Measurements from ENCODE around the gene NEGR1. TPM values are rescaled to one million over a fixed set of nuclear protein-coding genes. Genes with fewer than 3 reads are reported as not detected.

NEGR1 gene
- polyA plus RNA-seq, 1 donor from 2014 or later: 47.4 TPM

DNA sequence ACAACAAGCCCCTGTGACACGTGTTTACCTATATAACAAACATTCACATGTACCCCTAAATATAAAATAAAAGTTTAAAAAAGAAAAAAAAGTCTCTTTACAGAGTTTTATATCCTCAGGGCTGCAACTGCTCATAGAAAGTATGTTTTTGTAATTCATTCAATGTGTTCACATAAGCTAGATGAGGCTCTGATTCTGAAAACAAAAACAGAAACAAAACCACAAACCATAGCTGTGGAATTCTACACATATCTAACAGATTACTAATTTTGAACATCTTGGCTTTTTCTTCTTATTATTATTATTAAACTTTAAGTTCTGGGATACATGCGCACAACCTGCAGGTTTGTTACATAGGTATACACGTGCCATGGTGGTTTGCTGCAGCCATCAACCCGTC lies 621.9 kb downstream of the NEGR1 start:
- Histone ChIP-seq H2AFZ (ENCODE audit: low read depth, low read length) (no peak overlapping the region), H3K27ac (ENCODE audit: low read length) (no peak overlapping the region), H3K36me3 (ENCODE audit: insufficient read depth, low read length) (no peaks in the 10 kb centered on the region), H3K4me2 (ENCODE audit: low read length) (no peak overlapping the region), H3K27me3 (ENCODE audit: insufficient read depth, low read depth, low read length) (no peaks in the 10 kb centered on the region), H3K9ac (ENCODE audit: low read length) (no peak overlapping the region), H3F3A (ENCODE audit: insufficient read depth, low read length, poor library complexity, severe bottlenecking) (no peaks in the 10 kb centered on the region), H3K79me2 (replicated peaks; ENCODE audit: insufficient read depth, low read length) (no peaks in the 10 kb centered on the region), H4K20me1 (ENCODE audit: insufficient read depth) (no peaks in the 10 kb centered on the region), H3K9me3 (ENCODE audit: low read length) (no peaks in the 10 kb centered on the region), H3K9me2 (ENCODE audit: insufficient read depth, low read length) (no peaks in the 10 kb centered on the region), H3K4me3 (ENCODE audit: low read length) (no peak overlapping the region)
- TF ChIP-seq, protein P1, sequence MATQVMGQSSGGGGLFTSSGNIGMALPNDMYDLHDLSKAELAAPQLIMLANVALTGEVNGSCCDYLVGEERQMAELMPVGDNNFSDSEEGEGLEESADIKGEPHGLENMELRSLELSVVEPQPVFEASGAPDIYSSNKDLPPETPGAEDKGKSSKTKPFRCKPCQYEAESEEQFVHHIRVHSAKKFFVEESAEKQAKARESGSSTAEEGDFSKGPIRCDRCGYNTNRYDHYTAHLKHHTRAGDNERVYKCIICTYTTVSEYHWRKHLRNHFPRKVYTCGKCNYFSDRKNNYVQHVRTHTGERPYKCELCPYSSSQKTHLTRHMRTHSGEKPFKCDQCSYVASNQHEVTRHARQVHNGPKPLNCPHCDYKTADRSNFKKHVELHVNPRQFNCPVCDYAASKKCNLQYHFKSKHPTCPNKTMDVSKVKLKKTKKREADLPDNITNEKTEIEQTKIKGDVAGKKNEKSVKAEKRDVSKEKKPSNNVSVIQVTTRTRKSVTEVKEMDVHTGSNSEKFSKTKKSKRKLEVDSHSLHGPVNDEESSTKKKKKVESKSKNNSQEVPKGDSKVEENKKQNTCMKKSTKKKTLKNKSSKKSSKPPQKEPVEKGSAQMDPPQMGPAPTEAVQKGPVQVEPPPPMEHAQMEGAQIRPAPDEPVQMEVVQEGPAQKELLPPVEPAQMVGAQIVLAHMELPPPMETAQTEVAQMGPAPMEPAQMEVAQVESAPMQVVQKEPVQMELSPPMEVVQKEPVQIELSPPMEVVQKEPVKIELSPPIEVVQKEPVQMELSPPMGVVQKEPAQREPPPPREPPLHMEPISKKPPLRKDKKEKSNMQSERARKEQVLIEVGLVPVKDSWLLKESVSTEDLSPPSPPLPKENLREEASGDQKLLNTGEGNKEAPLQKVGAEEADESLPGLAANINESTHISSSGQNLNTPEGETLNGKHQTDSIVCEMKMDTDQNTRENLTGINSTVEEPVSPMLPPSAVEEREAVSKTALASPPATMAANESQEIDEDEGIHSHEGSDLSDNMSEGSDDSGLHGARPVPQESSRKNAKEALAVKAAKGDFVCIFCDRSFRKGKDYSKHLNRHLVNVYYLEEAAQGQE (IDR thresholded peaks at IDR 0.05; ENCODE audit: borderline replicate concordance): no peak
- no peak for TF ChIP-seq SMC3 (conservative IDR thresholded peaks at IDR 0.05; ENCODE audit: poor library complexity)
- TF ChIP-seq, protein P2, sequence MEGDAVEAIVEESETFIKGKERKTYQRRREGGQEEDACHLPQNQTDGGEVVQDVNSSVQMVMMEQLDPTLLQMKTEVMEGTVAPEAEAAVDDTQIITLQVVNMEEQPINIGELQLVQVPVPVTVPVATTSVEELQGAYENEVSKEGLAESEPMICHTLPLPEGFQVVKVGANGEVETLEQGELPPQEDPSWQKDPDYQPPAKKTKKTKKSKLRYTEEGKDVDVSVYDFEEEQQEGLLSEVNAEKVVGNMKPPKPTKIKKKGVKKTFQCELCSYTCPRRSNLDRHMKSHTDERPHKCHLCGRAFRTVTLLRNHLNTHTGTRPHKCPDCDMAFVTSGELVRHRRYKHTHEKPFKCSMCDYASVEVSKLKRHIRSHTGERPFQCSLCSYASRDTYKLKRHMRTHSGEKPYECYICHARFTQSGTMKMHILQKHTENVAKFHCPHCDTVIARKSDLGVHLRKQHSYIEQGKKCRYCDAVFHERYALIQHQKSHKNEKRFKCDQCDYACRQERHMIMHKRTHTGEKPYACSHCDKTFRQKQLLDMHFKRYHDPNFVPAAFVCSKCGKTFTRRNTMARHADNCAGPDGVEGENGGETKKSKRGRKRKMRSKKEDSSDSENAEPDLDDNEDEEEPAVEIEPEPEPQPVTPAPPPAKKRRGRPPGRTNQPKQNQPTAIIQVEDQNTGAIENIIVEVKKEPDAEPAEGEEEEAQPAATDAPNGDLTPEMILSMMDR (IDR thresholded peaks at IDR 0.05; ENCODE audit: poor library complexity, severe bottlenecking): no peak
- no peak for TF ChIP-seq TAF1 (IDR thresholded peaks at IDR 0.05; ENCODE audit: low read depth)
- TF ChIP-seq POLR2AphosphoS5 (IDR thresholded peaks at IDR 0.05): no peak
- no peak for TF ChIP-seq EZH2 (IDR thresholded peaks at IDR 0.05; ENCODE audit: borderline replicate concordance, insufficient read depth, low read length, poor library complexity, severe bottlenecking)
- no peak for TF ChIP-seq MXI1 (conservative IDR thresholded peaks at IDR 0.05; ENCODE audit: poor library complexity, severe bottlenecking)
- TF ChIP-seq EP300 (conservative IDR thresholded peaks at IDR 0.05; ENCODE audit: poor library complexity, severe bottlenecking): no peak

DNA sequence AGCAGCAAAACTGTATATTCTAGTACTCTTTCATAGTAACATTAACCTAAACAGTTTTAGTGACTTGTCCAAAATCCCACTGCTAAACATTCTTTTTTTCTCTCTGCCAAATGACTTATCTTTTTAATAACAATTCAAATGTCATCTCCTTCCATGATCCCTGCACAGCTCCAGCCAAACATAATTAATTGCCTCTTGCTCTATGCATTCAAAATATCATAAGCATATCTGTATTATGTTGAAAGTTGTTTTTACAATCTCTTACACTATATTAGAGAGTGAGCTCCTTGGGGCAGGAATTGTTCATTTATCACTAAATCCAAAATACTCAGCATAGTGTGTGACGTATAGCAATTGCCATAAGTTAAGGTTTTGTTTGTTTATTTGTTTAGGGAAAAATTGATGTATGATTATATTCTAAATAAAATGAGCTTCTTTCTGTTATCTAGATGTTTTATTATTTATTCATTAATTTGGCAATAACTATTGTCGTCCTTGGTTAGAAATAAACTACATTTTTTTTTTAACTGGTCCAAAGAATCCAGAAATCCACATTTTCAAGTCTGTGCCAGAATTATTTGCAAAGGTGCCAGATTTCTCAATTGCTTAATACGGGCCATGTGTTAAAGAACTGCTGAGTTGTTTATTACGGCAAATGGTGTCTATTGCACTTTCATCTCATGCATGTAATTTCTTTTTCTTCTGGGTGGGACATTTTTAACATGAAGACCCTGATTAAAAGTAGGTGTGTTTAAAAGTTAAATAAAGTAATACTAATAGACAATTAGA lies 624.3 kb downstream of the NEGR1 start:
- Histone ChIP-seq H3K4me2 (ENCODE audit: low read length) (no peak overlapping the region), H3K27ac (ENCODE audit: low read length) (no peak overlapping the region), H3K79me2 (replicated peaks; ENCODE audit: insufficient read depth, low read length) (no peaks in the 10 kb centered on the region), H3K9me2 (ENCODE audit: insufficient read depth, low read length) (no peaks in the 10 kb centered on the region), H3K27me3 (ENCODE audit: insufficient read depth, low read depth, low read length) (no peaks in the 10 kb centered on the region), H3K4me3 (ENCODE audit: low read length) (no peak overlapping the region), H3K9ac (ENCODE audit: low read length) (no peak overlapping the region), H2AFZ (ENCODE audit: low read depth, low read length) (no peak overlapping the region), H3K9me3 (ENCODE audit: low read length) (no peaks in the 10 kb centered on the region), H4K20me1 (ENCODE audit: insufficient read depth) (no peaks in the 10 kb centered on the region), H3K36me3 (ENCODE audit: insufficient read depth, low read length) (no peaks in the 10 kb centered on the region), H3F3A (ENCODE audit: insufficient read depth, low read length, poor library complexity, severe bottlenecking) (no peaks in the 10 kb centered on the region)
- no peak for TF ChIP-seq EZH2 (IDR thresholded peaks at IDR 0.05; ENCODE audit: borderline replicate concordance, insufficient read depth, low read length, poor library complexity, severe bottlenecking)
- no peak for TF ChIP-seq MXI1 (conservative IDR thresholded peaks at IDR 0.05; ENCODE audit: poor library complexity, severe bottlenecking)
